OCI-LY1 (cell line): ENCODE data around the gene KIFAP3.

Source experiments
- CTCF ChIP-seq: fragments of 200-600 bp; sonication (generic), shearing (Covaris generic); IDR thresholded peaks from 2 replicates; pipeline ENCODE4 v1.5.1; 2017; ENCODE audit warnings: mild to moderate bottlenecking, antibody characterized with exemption, low read length, moderate library complexity, mixed read lengths
- EZH2 ChIP-seq: fragments of 200-600 bp; sonication (generic), shearing (Covaris generic); IDR thresholded peaks from 2 replicates; pipeline ENCODE4 v1.8.0; 2017; ENCODE audit warnings: borderline replicate concordance, mixed run types, mild to moderate bottlenecking, antibody characterized with exemption, low read length, moderate library complexity, mixed read lengths

- no peak for TF ChIP-seq CTCF
- no peak for TF ChIP-seq EZH2
These were observed 88.7 kb downstream of the KIFAP3 start for GRCh38 chr1:169985757-169986156.
